Sciatic nerve (tissue), 2 donors: ENCODE measurements around the gene CMYA5. TPM values are rescaled to one million over a fixed set of nuclear protein-coding genes. Genes with fewer than 3 reads are reported as not detected.

ENCODE experiments used
- ATAC-seq: fragments of 200-7000 bp; cut with Tn5 transposase; one replicate; pipeline ENCODE4 v1.9.1; 2020; ENCODE audit warnings: mild to moderate bottlenecking, moderate library complexity
- DNase-seq: peaks from one replicate; pipeline ENCODE4 v3.0.0-alpha.2; 2020; ENCODE audit warnings: low spot score
- intact Hi-C: fragments of 100-400 bp; cut with DNase I; formaldehyde crosslinking; loops from one replicate; pipeline ENCODE4 v1.14.2; 2022
- total RNA-seq: library from RNA; stranded (reverse); fragmentation: NEBNext Ultra II Directional; extraction: Animal tissue kit (Norgen Biotek cat#: 25700); gene quantifications from one replicate; pipeline ENCODE4 v1.2.1, GENCODE V29; 2021
- donor health status: DM: no; HTN: no; CAD: no.
- donor health status: DM: no; HTN: no; CAD: no.

Gene CMYA5
- total RNA-seq, 1 donor from 2014 or later, result 8.4 TPM

GRCh38 chr5:79814699-79815098, 125.1 kb downstream of the CMYA5 start:
- intact Hi-C loops, result loop anchor here (5.0 kb wide), 1 partner anchor 367 kb away; no protein-coding TSS in a partner anchor
- DNase-seq (no peak), ATAC-seq (no peak)

GRCh38 chr5:79816014-79816413, 126.4 kb downstream of the CMYA5 start:
- no peak for DNase-seq
- intact Hi-C loops, result no loop called here
- no peak for ATAC-seq

- DNase-seq (no peak), ATAC-seq (no peak)
- intact Hi-C loops, result no loop called here
Observed at GRCh38 chr5:79820648-79821047, 131.0 kb downstream of the CMYA5 start.

GRCh38 chr5:79824444-79824843, 134.8 kb downstream of the CMYA5 start:
- ATAC-seq, result no peak
- no peak for DNase-seq
- intact Hi-C loops, result no loop called here

- ATAC-seq (no peak), DNase-seq (no peak)
- intact Hi-C loops, result no loop called here
Observed at GRCh38 chr5:79825802-79826201, 136.2 kb downstream of the CMYA5 start.

- ATAC-seq, result no peak
- no peak for DNase-seq
Observed at GRCh38 chr5:79827159-79827629, 137.6 kb downstream of the CMYA5 start.

GRCh38 chr5:79829260-79829659, 139.6 kb downstream of the CMYA5 start:
- DNase-seq, result no peak
- intact Hi-C loops, result no loop called here
- no peak for ATAC-seq

More at GRCh38 chr5:79827159-79827629, 137.6 kb downstream of the CMYA5 start:
- intact Hi-C loops, result no loop called here

- intact Hi-C loops, result no loop called here
- ATAC-seq (no peak), DNase-seq (no peak)
Observed at GRCh38 chr5:79831381-79832309, 142.0 kb downstream of the CMYA5 start.

GRCh38 chr5:79832911-79833310, 143.3 kb downstream of the CMYA5 start:
- intact Hi-C loops, result no loop called here
- no peak for ATAC-seq
- no peak for DNase-seq

- intact Hi-C loops, result no loop called here
- no peak for DNase-seq
- ATAC-seq, result no peak
Observed at GRCh38 chr5:79834098-79834753, 144.6 kb downstream of the CMYA5 start.

- DNase-seq (no peak), ATAC-seq (peak; percentile 60)
- intact Hi-C loops, result no loop called here
Observed at GRCh38 chr5:79834754-79835714, 145.4 kb downstream of the CMYA5 start.

GRCh38 chr5:79837761-79838551, 148.3 kb downstream of the CMYA5 start:
- intact Hi-C loops, result no loop called here
- DNase-seq (no peak), ATAC-seq (peak; percentile 60)

GRCh38 chr5:79840084-79840990, 150.7 kb downstream of the CMYA5 start:
- DNase-seq (no peak), ATAC-seq (no peak)
- intact Hi-C loops, result no loop called here

GRCh38 chr5:79841172-79841571, 151.5 kb downstream of the CMYA5 start:
- ATAC-seq (no peak), DNase-seq (no peak)
- intact Hi-C loops, result no loop called here

- ATAC-seq, result no peak
- no peak for DNase-seq
- intact Hi-C loops, result no loop called here
Observed at GRCh38 chr5:79842006-79842881, 152.6 kb downstream of the CMYA5 start.

GRCh38 chr5:79842991-79843390, 153.4 kb downstream of the CMYA5 start:
- no peak for DNase-seq
- intact Hi-C loops, result no loop called here
- no peak for ATAC-seq
